Embryonic facial prominence (tissue), 1 donor: ENCODE measurements around the gene TBC1D2.
"Not testable (repeated sequence)": the region's sequence is repeated elsewhere in the genome, so short reads cannot be mapped to it uniquely, and the experiment has no call there.

Experiments used
- DNase-seq: peaks from one replicate; pipeline ENCODE4 v3.0.0-alpha.2; 2016; ENCODE audit errors: extremely low spot score

Gene TBC1D2

GRCh38 chr9:98271479-98271878 is 16.0 kb upstream of the TBC1D2 start:
- DNase-seq, result no peak

DNA sequence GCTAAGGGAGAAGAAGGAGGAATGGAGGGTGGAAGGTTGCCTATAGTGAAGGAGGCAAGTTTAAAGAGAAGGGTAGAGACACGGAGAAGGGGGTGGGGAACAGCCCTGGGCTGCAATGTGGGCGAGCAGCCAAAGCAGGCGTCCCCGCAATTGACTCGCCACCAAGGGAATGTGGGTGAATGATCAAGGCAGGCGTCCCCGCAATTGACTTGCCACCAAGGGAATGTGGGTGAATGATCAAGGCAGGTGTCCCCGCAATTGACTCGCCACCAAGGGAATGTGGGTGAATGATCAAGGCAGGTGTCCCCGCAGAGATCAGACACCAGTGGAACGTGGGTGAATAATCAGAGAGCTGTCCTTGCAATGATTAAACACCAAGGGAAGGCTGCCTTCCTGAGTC is 14.8 kb upstream of the TBC1D2 start:
- DNase-seq, result not testable (repeated sequence)

GRCh38 chr9:98269652-98270051 is 14.2 kb upstream of the TBC1D2 start:
- DNase-seq, result not testable (repeated sequence)

GRCh38 chr9:98267556-98267955 is 12.1 kb upstream of the TBC1D2 start:
- not testable (repeated sequence) for DNase-seq

GRCh38 chr9:98264516-98264915 is 9.1 kb upstream of the TBC1D2 start:
- DNase-seq, result no peak

DNA sequence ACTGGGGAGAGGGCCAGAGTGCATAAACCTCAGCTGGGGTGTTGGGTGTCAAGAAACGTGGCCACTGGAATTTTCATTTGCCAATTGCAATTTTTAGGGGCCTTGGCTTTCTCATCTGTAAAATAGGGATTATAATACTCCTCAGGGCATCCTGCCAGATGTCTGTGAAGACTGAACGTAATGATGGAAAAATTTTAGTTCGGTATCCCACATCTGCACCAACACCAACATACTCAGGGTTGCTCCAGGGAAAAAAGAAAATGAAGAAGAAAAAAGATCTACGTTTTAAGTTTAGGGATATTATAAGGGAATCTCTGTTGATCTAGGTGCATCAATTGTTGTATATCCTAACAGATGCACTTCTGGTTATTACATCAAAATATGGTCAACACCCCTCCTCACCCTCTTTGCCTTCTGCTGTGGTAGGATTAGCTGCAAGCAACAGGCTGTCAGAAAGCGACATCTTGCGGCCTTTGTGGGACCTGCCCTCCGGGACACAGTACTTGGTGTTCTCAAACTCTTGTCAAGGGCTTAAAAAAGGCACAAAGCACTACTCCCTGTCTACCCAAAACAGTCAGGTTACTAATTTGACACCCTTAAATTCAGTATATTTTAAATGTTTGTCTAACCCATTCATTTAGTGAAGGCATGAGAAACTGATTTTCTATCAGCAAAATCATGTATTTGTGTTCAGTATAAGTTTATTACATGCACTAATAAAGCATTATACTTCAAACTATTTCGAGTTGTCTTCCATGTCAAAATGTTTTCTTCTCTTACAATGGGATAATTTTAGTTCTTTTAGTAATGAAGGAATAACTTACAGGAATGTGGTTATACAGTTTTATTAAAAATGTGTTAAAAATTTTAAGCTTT is 8.3 kb upstream of the TBC1D2 start:
- DNase-seq, result peak; percentile 59

DNA sequence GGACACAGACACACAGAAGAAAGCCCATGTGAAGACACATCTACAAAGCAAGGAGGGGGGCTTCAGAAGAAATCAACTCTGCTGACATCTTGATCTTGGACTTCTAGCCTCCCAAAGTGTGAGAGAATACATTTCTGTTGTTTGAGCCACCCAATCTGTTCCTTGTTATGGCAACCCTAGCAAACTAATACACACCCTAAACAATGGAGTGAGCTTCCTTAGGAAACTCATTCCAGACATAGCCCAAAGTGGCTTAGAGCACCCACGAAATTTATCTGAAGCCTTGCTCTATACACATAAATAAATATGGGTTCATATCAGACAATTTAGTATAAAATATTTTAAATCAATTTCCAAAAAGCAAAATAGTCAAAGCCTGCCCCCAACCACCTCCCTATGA is 7.6 kb upstream of the TBC1D2 start:
- no peak for DNase-seq

DNA sequence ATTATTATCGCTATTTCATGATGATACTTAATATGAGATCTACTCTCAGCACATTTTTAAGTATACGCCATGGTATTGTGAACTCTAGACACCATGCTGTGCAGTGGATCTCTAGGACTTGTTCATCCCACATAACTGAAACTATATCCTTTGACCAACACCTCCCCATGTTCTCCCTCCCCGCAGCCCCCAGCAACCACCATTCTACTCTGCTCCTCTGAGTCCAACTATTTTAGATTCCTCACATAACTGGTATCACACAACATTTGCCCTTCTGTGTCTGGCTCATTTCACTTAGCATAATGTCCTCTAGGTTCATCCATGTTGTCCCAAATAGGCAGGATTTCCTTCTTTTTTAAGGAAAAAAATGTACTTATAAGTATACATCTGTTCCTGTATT is 6.6 kb upstream of the TBC1D2 start:
- no peak for DNase-seq

DNA sequence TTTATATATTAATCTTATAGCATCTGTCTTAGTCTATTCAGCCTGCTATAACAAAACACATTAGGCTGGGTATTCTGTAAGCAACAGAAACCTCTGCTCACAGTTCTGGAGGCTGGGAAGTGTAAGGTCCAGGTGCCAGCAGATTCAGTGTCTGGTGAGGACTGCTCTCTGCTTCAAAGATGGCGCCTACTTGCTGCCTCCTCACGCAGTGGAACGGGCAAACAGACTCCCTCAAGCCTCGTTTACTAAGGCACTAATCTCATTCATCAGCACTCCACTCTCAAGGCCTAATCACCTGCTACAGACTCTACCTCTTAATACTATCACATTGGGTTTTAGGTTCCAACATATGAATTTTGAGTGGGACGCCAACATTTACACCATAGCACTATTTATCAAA is 5.2 kb upstream of the TBC1D2 start:
- DNase-seq, result no peak

DNA sequence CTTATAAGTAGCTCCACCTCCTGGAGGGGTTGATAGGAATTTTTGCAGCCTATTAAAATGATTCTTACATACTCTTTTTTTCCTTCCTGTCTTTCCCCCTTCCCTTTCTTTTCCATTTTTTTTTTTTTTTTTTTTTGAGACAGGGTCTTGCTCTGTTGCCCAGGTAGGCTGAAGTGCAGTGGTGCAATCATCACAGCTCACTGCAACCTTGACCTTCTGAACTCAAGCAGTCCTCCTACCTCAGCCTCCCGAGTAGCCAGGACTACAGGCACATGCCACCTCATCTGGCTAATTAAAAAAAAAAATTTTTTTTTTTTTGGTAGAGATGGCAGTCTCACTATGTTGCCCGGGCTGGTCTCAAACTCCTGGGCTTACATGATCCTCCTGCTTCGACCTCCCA is 4.3 kb upstream of the TBC1D2 start:
- no peak for DNase-seq

- DNase-seq, result no peak
These were observed 1.3 kb upstream of the TBC1D2 start for GRCh38 chr9:98256756-98257155.

- DNase-seq, result no peak
These were observed 330 bp downstream of the TBC1D2 start for GRCh38 chr9:98255061-98255577.

DNA sequence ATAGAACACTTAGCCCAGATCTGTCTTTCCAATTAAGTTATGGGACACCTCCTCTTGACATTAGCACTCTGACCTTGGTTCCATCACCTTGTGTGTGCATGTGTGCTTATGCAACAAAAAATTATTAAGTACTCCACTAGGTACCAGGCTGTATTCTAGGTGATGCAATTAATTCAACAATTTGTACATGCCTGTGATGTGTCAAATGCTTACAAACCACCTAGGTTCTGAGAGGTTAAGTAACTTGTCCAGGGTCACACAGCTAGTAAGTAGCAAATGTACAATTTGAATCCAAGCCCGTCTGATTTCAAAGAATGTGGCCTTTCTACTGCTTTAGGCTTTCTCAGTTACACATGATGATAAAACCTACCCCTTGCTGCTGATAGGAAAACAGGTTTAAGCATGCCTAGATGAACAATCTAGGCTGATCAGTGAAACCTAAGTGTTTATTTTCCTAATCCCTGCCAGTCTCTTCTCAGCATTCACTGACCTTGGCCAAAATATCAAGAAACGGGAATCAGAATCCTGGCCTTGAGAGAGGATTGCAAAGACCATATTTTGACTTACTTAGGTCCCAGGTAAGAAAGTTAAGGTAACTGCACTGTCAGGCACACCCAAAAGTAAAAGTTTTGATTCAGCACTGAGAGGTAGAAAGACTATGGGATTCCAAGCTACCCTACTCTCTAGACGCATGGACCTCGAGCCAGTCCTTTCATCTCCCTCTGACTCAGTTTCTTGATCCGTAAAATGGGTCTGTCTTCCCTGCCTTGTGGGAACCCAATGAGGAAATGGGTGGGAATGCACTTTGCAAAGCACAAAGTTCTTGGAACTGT is 1.0 kb downstream of the TBC1D2 start:
- no peak for DNase-seq

GRCh38 chr9:98253565-98253964 is 1.9 kb downstream of the TBC1D2 start:
- no peak for DNase-seq

- DNase-seq, result no peak
These were observed 3.9 kb downstream of the TBC1D2 start for GRCh38 chr9:98251551-98251950.

- no peak for DNase-seq
These were observed 5.7 kb downstream of the TBC1D2 start for GRCh38 chr9:98249771-98250170.

DNA sequence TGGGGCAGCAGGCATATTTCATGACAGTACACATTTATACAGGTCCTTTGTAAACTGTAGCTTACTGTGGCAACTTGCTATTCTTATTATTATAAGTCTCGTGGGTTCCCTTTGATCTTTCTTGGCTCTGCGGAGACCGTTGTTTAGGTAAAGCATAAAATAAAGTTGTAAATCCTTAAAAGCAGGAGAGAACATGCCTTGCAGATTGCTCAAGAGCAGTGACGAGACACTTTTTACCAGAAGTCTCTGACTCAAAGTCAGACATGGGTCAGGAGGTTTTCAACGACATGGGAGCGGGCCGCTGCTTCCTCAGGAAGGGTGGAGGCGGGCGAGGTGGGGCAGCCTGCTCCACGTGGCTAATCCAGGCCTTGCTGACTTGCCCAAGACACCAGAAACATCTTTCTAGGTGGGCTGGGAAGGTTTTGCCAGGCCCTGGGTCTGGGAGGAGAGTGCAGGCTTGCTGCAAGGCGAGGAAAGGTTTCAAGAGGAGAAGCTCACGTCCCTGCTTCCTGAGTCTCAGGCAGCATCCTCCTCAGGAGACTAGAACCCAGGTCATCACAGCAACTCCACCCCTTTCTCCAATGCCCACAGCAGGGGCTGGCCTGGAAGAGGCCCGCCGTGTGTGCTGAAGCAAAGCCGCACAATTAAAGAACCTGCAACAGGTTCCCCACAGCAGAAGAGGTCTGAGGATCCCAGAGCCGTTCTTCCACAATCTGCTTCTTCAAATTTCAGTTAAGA is 6.5 kb downstream of the TBC1D2 start:
- DNase-seq, result no peak

DNA sequence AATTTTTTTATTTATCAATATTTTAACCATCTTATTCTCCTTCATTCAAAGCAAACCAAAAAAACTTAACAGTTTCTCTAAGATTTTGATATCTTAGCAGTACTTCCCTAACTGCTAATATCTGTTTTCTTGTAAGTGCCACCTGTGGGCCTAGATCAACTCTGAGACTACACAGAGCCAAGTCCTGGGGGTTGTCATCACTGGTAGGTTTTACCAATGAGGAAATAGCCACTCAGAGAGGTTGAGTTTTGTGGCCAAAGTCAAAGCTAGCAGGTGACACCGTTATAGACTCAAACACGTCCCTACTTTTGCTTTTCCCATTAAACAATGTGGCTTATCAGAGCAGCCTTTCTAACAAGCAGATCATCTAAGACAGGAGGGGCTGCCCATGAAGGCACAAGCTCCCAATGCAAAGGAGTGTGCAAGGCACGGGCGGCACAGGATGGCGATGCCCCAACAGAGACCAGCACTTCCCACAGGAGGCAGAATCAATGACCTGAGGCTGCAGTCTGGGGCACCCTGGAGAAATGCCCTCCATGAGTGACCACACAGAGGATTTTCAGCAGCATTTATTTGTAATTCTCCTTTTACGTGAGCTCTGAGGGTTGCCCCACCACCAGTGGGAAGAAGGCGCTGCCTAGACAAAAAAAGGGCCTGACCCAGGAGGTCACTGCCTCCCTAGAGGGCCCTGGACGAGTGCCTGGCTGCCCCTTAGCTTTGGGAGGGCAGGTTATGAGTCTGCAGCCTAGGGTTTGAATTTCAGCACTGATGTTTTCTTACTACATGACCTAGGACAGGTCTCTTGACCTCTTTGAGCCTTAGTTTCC is 7.4 kb downstream of the TBC1D2 start:
- DNase-seq, result no peak

DNA sequence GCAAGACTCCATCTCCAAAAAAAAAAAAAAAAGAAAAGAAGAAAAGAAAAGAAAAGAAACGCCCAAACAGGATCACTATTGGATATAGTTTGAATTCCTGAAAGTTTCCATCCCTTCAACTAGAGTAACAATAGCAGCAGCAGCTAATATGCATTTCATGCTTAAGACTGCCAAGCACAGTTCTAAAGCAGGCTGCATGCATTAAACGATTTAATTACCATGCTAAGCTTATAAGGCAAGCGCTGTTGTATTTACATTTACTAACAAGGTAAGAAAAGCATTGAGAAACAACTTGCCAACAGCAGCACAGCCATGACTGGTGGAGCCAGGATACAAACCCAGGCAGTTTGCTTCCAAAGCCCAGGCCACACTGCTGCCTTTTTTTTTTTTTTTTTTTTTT is 13.0 kb downstream of the TBC1D2 start:
- DNase-seq, result no peak

DNA sequence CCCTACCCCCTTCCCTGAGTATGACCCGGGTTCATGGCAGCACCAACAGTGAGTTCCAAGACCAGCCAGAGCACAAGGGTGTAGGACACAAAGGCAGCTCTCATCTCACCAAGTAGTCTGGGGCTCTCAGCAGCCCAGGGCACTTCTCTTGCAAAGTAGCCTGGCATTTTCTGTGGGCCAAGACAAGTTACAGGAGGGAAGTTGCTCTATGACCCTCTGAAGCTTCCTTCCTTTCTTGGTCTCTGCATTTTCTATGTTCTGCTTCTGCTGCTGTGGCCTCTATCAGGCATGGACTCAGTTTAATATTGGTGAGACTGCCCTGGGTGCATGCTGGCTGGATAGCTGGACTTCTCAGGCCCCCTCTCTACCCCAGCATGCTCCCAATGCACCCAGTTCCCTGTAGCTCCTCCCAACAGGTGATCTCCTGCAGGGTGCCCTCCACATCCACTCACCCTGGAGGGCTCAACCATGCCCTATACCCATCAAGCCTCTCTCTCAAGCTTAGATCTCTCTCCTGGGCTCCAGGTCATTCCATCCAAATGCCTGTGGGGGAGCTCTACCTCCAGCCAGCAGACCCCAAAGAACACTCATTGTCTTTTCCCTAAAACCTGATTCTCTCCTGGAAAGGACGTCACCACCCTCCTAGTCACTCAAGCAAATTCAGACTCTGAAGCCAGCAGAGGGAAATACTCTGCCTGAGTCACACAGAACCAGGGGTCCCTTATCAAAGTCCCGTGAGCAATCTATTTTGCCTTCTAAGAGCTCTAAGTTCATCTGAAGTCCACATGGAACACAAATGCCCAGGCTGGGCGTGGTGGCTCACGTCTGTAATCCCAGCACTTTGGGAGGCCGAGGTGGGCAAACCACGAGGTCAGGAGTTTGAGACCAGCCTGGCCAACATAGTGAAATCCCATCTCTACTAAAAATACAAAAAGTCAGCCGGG is 13.8 kb downstream of the TBC1D2 start:
- no peak for DNase-seq
